ENCODE results near the gene TMEM201. TPM values are rescaled to one million over a fixed set of nuclear protein-coding genes. Genes with fewer than 3 reads are reported as not detected.
A peak's percentile ranks its signal among the peaks of the same experiment; 100 is the strongest.

The TMEM201 gene
- polyA plus RNA-seq, 1 donor = 20.3 TPM

- DNase-seq = no peak
Measured at GRCh38 chr1:9577423-9577822, 11.3 kb upstream of the TMEM201 start.

DNA sequence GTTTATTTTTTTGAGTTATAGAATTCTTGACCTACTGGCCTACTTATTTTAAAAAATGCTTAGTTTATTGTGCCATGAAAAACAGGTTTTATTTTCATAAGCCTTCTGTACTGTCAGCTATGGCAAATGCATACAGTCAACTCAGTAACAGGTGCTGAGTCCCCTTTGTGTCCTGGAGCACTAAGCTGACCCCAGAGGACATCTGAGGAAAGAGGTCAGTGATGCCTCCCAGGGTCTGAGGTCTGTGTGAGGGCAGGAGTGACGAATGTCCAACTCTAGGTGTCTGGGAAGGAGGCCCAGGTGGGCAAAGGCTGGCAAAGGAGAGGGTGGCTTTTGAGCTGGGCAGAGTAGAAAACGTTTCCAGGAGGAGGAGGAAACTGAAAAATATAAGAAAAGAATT, 7.8 kb upstream of the TMEM201 start:
- no peak for DNase-seq

DNA sequence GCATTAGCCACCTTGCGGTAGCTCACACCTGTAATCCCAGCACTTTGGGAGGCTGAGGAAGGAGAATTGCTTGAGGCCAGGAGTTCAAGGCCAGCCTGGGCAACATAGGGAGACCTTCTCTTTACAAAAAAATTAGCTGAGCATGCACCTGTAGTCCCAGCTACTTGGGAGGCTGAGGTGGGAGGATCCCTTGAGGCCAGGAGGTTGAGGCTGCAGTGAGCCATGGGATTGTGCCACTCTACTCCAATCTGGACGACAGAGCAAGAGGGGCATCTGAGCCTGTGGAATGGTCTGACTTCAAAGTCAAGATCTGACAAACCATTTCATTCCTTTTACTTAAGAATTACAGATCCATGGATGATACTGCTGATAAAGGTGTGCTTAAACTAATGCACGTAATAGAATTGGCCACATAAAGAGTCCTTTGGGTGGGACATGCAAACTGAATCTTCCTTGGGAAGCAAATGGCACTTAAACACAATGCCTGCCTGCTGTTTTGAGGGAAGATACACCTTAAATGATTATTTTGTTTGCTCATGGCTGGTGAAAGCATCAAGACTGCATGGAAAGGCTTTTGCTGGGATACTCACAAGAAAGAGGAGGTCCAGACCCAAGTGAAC, 2.5 kb upstream of the TMEM201 start:
- no peak for DNase-seq

DNA sequence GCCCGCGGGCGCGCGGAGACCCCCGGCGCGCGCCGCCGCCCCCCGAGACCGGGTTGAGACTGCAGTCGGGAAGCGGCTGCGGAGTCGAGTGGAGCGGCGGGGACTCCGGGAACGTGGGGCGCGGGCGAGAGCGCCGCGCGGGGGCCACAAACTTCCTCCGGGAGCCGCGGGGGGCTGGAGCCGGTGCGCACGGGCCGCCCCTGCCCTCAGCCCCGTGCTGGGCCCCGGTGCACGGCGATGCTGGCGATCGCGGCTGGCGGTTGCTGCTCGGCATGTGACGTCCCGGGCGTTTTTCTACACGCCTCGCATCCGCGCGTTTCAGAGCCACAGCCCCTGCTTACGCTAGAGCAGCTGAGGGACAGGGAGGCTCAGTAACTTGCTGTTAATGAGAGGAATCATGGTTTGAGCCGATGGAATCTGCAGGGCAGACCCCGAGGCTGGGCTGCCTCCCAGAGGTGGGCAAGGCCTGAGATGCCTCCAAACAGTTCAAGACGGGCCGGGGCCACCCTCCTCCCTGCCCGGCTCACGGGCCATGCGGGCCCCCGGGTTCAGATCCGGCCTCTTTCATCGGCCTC, 520 bp downstream of the TMEM201 start:
- no peak for DNase-seq

- no peak for DNase-seq
Measured at GRCh38 chr1:9589719-9590157, 1.0 kb downstream of the TMEM201 start.

- DNase-seq = no peak
Measured at GRCh38 chr1:9590201-9590600, 1.5 kb downstream of the TMEM201 start.

GRCh38 chr1:9590945-9591668, 2.4 kb downstream of the TMEM201 start:
- no peak for DNase-seq

GRCh38 chr1:9591669-9592509, 3.2 kb downstream of the TMEM201 start:
- no peak for DNase-seq

DNA sequence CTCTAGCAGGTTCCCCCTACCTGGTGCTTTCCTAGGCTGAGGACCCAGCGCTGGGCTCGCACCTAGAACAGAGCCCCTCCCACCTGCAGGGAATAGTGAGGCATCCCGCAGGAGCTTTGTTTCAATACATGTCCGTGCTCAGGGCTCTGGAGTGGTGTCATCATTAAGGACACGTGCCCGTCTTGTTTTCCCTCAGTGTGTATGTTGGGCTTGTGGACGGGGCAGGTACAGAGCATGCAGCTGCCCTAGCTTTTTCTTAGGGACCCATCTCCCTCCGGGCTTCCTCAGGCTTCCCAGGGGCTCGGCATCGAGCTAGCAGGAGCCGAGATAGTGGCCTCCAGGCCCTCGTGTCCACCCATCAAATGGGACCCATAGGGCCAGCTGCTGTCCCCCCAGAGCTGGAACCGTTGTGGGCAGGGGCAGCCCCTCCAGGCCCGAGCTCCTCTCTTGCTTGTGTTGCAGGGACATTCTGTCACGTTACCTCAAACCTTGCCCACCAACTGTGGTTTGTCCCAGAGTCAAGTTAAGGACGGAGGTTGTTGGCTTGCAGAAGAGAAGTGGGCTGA, 3.9 kb downstream of the TMEM201 start:
- DNase-seq = no peak

GRCh38 chr1:9593147-9593491, 4.4 kb downstream of the TMEM201 start:
- no peak for DNase-seq

DNA sequence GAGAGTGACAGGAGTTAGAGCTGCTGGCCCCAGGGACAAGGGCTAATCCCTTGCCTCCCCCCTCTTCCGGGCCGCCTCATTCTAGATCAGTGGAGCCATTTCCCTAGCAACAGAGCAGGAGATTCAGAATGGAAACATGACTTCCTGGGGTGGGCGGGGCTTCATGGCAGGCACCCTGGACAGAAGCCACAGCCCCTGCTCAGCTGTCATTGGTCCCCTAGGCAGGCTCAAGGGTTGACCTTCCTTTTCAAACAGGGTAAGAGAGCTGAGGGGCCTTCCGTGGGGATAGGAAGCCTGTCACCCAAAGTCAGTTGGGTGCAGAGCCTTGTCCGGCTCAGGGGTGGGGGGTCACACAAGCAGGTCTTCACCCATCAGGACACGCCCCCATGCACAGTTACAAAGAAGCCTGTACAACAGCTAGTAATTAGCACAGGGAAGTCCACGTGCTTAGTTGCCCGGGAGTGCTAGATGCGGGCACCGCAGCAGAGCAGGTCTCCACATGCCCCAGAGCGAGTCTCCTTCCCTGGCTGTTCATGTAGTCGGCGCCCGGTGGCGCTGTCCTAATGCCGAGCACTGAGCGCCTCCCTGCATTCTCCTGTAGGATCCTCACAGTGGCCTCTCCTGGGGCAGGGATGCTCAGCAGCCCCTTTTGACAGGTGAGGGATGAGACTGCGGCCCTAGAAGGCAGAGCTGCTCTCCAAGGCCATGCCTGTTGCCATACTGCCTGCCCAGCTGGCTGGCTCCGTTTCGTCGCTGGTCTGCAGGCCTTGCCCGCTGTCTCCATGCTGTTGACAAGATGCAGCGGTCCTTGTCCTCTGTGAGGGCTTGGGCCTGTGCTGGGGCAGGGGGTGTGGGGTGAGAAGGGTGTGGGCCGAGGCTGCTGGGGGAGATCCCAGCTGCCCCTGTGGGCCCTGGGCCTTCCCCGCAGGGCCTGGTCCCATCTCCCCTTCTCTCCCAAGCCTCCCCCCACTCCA, 5.1 kb downstream of the TMEM201 start:
- peak; percentile 73 for DNase-seq

GRCh38 chr1:9594471-9595155, 5.9 kb downstream of the TMEM201 start:
- DNase-seq = no peak

DNA sequence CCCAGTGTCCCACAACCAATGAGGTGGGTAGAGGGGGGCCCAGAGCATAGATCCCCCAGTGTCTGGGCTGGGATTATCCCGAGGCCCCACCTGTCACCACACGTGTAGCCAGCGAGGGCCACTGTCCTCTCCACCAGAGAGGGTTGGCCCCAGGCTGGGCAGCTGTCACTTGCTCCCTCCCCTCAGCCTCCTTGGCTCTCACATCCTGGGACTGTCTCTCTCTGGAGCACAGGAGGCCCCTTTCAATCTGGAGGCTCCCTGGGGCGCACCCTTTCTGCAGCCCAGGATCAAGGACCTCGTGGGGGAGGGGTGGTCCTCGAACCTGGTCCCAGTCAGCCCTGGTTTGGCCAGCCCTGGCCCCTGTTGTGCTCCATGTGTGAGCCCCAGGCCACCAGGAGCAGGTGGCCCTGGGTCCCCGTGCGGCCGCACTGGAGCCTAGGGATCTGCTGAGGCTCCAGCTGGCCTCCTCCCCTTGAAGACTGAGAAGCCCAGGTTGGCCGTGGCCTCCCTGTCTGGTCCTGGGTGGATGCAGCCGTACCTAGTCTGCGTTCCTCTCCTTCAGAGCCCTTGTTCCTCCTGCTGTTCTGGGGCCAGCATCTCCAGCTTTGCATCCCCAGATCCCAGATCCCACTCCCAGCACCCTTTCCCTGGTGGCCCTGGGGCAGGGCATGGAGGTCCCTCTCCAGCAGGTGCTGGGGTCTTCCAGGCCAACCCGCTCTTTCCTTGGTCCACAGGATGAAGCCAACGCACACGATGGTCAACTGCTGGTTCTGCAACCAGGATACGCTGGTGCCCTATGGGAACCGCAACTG, 6.7 kb downstream of the TMEM201 start:
- DNase-seq = no peak

DNA sequence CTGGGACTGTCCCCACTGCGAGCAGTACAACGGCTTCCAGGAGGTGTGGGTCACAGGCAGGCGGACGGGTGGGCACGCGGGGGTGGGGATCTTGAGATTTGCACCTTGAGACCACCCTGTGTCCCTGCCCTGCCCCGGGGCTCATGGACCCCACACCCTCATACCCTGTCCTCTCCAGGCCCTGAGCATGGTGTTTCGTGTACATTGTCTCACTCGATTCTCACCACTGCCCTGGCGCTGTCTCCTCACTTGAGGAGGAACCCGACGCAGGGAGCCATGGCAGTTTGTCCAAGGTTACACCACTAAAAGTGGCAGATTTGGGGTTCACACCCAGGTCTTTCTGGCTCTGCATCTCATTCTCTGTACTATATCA, 7.2 kb downstream of the TMEM201 start:
- no peak for DNase-seq

- no peak for DNase-seq
Measured at GRCh38 chr1:9596415-9597123, 7.9 kb downstream of the TMEM201 start.

GRCh38 chr1:9597361-9598315, 8.9 kb downstream of the TMEM201 start:
- no peak for DNase-seq

DNA sequence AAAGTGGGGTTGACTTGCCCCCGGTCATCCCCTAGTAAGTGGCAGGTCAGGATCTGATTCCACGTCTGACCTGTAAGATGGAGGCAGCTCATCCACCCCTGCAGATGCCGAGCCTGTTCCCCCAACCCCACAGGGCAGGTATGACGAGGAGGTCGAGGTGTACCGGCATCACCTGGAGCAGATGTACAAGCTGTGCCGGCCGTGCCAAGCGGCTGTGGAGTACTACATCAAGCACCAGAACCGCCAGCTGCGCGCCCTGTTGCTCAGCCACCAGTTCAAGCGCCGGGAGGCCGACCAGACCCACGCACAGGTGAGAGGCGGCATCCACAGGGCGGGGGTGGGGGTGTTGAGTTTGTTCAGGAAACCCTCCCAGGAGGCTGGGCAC, 9.6 kb downstream of the TMEM201 start:
- DNase-seq = no peak

- DNase-seq = no peak
Measured at GRCh38 chr1:9599741-9600140, 11.0 kb downstream of the TMEM201 start.
